GM12873 (cell line): Measurements from ENCODE around the gene P2RY2.

Source experiments
- TF ChIP-seq, protein P1 (sequence below): IDR thresholded peaks from 2 replicates; pipeline ENCODE4 v1.5.1; 2012; ENCODE audit warnings: low read depth, mild to moderate bottlenecking, moderate library complexity, low read length, control low read depth; ENCODE audit not compliant: insufficient read depth; ENCODE audit errors: missing control alignments

Gene P2RY2

DNA sequence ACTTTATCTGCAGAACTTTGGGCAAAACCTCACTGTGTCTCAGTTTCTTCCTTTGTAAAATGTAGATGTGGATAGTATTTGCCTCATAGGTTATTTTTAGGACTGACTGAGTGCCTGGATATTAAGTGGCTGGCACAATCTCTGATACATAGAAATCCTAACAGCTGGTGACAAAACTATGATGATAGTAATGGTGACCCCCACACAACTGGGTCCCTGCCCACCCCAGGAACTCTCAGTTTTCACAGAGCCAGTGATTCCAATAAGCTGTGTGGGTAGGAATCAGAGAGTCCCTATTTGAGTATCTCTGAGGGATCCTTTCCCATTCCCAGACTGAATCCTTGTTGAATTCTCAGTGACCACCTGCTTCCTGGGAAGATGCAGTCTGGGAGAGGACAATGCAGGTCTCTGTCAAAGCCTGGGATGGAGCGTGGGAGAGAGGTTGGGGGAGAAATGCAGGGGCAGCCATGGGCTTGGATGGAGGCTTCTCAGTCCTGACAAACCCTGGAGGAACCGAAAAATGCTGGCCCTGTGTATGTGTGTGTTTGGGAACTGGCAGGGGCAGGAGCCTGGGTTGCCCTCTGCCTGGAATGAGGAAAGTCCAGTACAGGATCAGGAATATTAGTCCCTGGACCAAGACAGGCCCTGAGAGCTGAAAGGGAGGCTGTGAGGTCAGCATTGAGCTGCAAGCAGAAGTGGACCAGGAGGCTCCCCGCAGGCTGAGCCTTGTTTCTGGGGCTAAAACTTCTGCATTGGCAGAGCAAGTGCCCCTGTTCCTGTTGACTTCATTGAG is 48.0 kb downstream of the P2RY2 start:
- TF ChIP-seq, protein P1, sequence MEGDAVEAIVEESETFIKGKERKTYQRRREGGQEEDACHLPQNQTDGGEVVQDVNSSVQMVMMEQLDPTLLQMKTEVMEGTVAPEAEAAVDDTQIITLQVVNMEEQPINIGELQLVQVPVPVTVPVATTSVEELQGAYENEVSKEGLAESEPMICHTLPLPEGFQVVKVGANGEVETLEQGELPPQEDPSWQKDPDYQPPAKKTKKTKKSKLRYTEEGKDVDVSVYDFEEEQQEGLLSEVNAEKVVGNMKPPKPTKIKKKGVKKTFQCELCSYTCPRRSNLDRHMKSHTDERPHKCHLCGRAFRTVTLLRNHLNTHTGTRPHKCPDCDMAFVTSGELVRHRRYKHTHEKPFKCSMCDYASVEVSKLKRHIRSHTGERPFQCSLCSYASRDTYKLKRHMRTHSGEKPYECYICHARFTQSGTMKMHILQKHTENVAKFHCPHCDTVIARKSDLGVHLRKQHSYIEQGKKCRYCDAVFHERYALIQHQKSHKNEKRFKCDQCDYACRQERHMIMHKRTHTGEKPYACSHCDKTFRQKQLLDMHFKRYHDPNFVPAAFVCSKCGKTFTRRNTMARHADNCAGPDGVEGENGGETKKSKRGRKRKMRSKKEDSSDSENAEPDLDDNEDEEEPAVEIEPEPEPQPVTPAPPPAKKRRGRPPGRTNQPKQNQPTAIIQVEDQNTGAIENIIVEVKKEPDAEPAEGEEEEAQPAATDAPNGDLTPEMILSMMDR: no peak

DNA sequence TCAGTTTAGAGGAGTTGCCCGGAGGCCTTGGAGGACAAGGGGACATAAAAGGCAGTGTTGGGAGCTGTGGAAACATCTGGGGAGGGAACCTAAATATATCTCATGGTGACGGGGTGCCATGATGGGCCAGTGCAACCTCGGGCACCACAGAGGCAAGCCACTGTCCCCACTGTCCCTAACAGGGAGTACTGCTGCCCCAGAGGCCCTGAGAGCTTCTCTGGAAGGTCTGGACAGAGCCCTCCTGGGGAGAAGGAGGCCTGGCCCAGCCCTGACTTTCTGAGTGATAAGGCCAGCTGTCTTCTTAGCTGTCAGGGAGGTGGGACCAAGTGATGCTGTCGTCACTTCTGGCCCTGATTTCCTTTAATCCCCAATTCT is 48.6 kb downstream of the P2RY2 start:
- TF ChIP-seq, protein P1: no peak

DNA sequence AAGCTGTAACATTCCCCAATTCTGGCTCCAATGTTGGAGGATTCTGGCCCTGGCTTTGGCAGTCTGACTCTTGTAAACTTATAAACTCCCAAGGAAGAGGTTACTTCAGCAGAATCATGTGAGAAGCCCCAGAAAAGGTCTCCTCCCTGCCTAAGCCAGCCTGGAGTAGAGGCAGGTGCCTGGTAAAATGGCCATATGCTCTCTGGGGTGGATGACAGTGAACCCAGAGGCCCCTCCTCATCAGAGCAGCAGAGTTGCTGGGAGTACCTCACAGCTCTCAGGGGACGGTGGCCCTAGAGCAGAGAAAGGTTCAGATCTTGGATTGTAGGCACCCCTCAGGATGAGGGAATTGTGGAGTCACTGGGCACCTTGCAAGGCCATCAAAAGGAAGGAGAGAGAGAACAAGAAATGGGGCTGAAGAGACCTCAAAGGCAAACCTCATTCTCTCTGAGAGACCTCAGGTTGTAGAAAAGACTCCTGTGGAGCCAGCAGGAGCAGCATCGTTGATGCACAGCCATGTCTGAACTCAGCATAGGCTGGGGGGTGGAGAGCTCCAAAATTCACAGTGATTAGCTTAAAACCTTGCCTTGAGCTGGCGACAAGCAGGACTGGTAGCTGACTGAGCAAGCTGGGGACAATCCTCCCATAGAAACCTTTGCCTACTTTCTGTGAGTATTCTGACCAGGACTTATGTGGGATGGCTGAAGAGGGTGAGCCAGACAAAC is 49.2 kb downstream of the P2RY2 start:
- TF ChIP-seq, protein P1: no peak

DNA sequence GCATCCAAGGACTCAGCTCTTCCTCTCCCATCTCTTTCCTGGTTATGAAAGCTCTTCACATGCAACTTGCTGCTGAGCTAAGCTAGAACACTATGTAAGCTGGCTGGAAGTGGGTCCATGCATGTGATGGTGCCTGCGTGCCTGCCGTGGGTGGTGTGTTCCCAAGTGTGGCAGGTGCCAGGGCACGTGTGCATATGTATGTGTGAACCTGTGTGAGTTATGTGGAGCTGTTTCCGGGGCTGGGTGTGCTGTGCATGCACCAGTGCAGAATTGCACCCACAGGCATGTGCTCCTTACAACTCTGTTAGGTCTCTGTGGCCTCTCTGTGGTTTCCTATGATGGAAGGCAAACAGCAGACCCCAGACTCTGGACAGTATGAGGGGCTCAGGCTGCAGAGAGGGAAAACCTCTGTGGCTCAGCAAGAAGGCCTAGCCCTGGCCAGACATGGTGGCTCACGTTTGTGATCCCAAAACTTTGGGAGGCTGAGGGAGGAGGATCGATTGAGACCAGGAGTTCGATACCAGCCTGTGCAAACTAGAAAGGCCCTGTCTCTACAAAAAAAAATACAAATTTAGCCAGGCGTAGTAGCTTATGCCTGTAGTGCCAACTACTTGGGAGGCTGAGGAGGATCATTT is 49.9 kb downstream of the P2RY2 start:
- TF ChIP-seq, protein P1: no peak

DNA sequence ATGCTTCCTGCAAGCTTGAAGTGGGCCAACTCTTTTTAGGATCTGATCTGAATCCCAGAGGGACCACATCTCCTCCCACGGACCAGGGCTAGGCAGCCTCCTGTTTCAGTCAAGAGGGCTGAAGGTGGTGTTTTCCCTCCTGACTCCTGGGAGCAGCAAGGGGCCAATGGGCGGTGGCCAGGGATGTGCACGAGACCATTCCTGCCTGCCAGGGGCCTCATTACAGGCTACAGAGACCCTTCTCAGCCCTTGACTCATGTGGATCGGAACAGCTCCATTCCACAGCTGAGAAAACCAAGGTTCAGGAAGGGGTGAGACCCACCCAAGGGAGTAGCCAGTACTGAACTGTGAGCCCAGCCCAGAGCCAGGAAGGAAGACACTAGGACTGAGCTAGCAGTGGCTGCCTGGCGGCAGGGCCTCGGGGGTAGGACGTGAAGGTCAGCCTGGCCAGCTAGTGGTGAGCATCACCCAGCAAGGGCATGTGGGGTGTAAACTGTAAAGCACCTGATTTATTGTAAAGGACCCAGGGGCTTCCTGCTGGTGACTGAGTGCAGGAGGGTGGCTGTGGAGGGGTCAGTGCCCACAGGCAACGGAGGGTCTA is 50.7 kb downstream of the P2RY2 start:
- TF ChIP-seq, protein P1: no peak

DNA sequence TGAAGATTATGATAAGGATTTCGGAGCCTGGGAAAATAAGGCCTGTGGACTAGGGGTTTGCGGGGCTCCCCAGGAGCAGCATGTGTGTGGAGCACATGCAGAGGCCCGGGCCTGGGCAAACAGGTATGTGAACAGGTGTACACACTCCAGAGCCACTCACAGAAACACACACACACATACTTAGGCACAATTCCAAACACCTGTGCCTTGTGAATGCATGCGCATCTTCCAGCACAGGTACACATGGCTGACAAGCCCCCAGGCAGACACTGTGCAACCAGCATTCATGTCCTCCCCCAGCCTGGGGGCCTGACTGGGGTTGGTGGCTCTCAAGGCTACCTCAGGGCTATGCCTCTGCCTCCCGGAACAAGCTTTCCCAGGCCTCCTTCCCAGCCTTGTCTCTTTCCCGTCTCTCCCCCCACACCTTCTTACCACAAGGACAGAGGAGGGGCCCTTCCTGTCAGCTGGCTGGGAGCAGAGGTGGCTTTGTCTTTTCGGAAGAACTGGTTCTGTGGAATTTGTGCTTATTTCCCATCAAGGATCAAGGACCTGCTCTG is 51.5 kb downstream of the P2RY2 start:
- TF ChIP-seq, protein P1: no peak
